Liver (tissue), 9 donors: Measurements from ENCODE around the gene FMN2. TPM values are rescaled to one million over a fixed set of nuclear protein-coding genes. Genes with fewer than 3 reads are reported as not detected.

ENCODE experiments used
- DNase-seq: peaks from one replicate; pipeline ENCODE4 v3.0.0-alpha.2; 2017; ENCODE audit warnings: low spot score
- H3K27ac ChIP-seq, 2 donors: one replicate each; pipeline ENCODE4 v1.7.0; 2013; ENCODE audit warnings: inconsistent platforms in 2 of 2, low read length in 2 of 2, control low read depth in 1 of 2, low read depth in 1 of 2, mild to moderate bottlenecking in 1 of 2
- H3K27me3 ChIP-seq, 4 donors: one replicate each; pipeline versions ENCODE4 v1.6.1 to v1.7.0; 2013; ENCODE audit warnings: low read length in 3 of 4, inconsistent platforms in 1 of 4, mild to moderate bottlenecking in 1 of 4, moderate library complexity in 1 of 4; ENCODE audit not compliant: control insufficient read depth in 4 of 4, insufficient read depth in 4 of 4
- H3K36me3 ChIP-seq, 4 donors: one replicate each; pipeline versions ENCODE4 v1.6.1 to v1.7.0; 2013; ENCODE audit warnings: low read length in 3 of 4, mild to moderate bottlenecking in 3 of 4, low read depth in 1 of 4, moderate library complexity in 1 of 4; ENCODE audit not compliant: control insufficient read depth in 4 of 4, insufficient read depth in 3 of 4
- H3K4me1 ChIP-seq, 4 donors: one replicate each; pipeline versions ENCODE4 v1.6.1 to v1.7.0; 2013; ENCODE audit warnings: low read length in 3 of 4, mild to moderate bottlenecking in 3 of 4, moderate library complexity in 1 of 4; ENCODE audit not compliant: control insufficient read depth in 4 of 4, insufficient read depth in 4 of 4
- H3K4me3 ChIP-seq, 3 donors: one replicate each; pipeline versions ENCODE4 v1.6.1 to v1.7.0; 2013; ENCODE audit warnings: low read length in 3 of 3, control low read depth in 1 of 3, low read depth in 1 of 3, mild to moderate bottlenecking in 1 of 3
- H3K9ac ChIP-seq, 2 donors: one replicate each; pipeline ENCODE4 v1.7.0; 2013; ENCODE audit warnings: low read length in 2 of 2, mild to moderate bottlenecking in 2 of 2, moderate library complexity in 2 of 2, control low read depth in 1 of 2, low read depth in 1 of 2
- H3K9me3 ChIP-seq, 4 donors: one replicate each; pipeline versions ENCODE4 v1.6.1 to v1.7.0; 2013; ENCODE audit warnings: low read length in 3 of 4; ENCODE audit not compliant: control insufficient read depth in 4 of 4
- ATF3 ChIP-seq: IDR thresholded peaks from 2 replicates; pipeline ENCODE4 v1.6.1; 2016; ENCODE audit warnings: antibody characterized with exemption
- CTCF ChIP-seq: fragments of 150-350 bp; IDR thresholded peaks from 2 replicates; pipeline ENCODE4 v1.5.1; 2017; ENCODE audit warnings: improper control_type of control experiment, low read depth, low read length; ENCODE audit not compliant: missing input control
- EGR1 ChIP-seq, 2 donors: IDR thresholded peaks; 2 replicates each; pipeline ENCODE4 v1.6.1; 2016 to 2018; ENCODE audit warnings: antibody characterized with exemption in 2 of 2, low read depth in 2 of 2
- FOXA1 ChIP-seq: IDR thresholded peaks from 2 replicates; pipeline ENCODE4 v1.6.1; 2016; ENCODE audit warnings: antibody characterized with exemption
- GABPA ChIP-seq, 2 donors: IDR thresholded peaks in 1 of 2; conservative IDR thresholded peaks in 1 of 2; 2 replicates each; pipeline ENCODE4 v1.6.1; 2016; ENCODE audit warnings: antibody characterized with exemption in 2 of 2, mild to moderate bottlenecking in 1 of 2, moderate library complexity in 1 of 2
- HNF4G ChIP-seq: IDR thresholded peaks from 2 replicates; pipeline ENCODE4 v1.6.1; 2016; ENCODE audit warnings: antibody characterized with exemption
- JUND ChIP-seq, 2 donors: IDR thresholded peaks; 2 replicates each; pipeline ENCODE4 v1.6.1; 2016; ENCODE audit warnings: antibody characterized with exemption in 2 of 2
- MAX ChIP-seq: IDR thresholded peaks from 2 replicates; pipeline ENCODE4 v1.6.1; 2016; ENCODE audit warnings: antibody characterized with exemption
- NR2F2 ChIP-seq: IDR thresholded peaks from 2 replicates; pipeline ENCODE4 v1.6.1; 2016; ENCODE audit warnings: antibody characterized with exemption
- RAD21 ChIP-seq, 2 donors: IDR thresholded peaks; 2 replicates each; pipeline ENCODE4 v1.6.1; 2016; ENCODE audit warnings: antibody characterized with exemption in 2 of 2, mild to moderate bottlenecking in 2 of 2
- RXRA ChIP-seq, 2 donors: IDR thresholded peaks; 2 replicates each; pipeline ENCODE4 v1.6.1; 2017 to 2018; ENCODE audit warnings: antibody characterized with exemption in 2 of 2, mild to moderate bottlenecking in 1 of 2
- SP1 ChIP-seq: IDR thresholded peaks from 2 replicates; pipeline ENCODE4 v1.6.1; 2018; ENCODE audit warnings: antibody characterized with exemption, mild to moderate bottlenecking
- TAF1 ChIP-seq: conservative IDR thresholded peaks from 2 replicates; pipeline ENCODE4 v1.6.1; 2016; ENCODE audit warnings: antibody characterized with exemption, mild to moderate bottlenecking
- YY1 ChIP-seq: IDR thresholded peaks from 2 replicates; pipeline ENCODE4 v1.6.1; 2016; ENCODE audit warnings: antibody characterized with exemption, mild to moderate bottlenecking
- ZBTB33 ChIP-seq: IDR thresholded peaks from 2 replicates; pipeline ENCODE4 v1.6.1; 2016; ENCODE audit warnings: antibody characterized with exemption
- WGBS: extraction: QIAGEN DNeasy Blood & Tissue Kit; methylation state at CpG from one replicate; pipeline ENCODE4 v1.1.7; 2013; 5-methylcytosine and 5-hydroxymethylcytosine counted together
- polyA plus RNA-seq, 2 donors: library from polyadenylated mRNA; stranded (reverse) in 1 of 2; unstranded in 1 of 2; fragments of 200-250 nt in 1 of 2; fragments of >200 nt in 1 of 2; fragmentation: Nextera tagmentation in 1 of 2; extraction: Ambion mirVana in 1 of 2; gene quantifications; one replicate each; pipeline versions ENCODE4 v1.2.1 to v1.2.3, GENCODE V29; 2013 to 2015
- total RNA-seq, 2 donors: library from RNA; depleted of rRNA; stranded (reverse); fragments of >200 nt; gene quantifications; one replicate each; pipeline ENCODE4 v1.2.3, GENCODE V29; 2014
- donor health status: healthy.
- donor health status: healthy.
- donor health status: healthy.
- donor health status: healthy.
- donor health status: healthy.

Gene FMN2
- total and polyA plus RNA-seq, 4 donors = 0.17 TPM; not detected in 3

GRCh38 chr1:240352769-240353168 is 261.1 kb downstream of the FMN2 start:
- Histone ChIP-seq H3K27ac (no peak overlapping the region), H3K36me3 (no peaks in the 10 kb centered on the region), H3K27me3 (no peaks in the 10 kb centered on the region), H3K9ac (no peak overlapping the region), H3K4me1 (no peaks in the 10 kb centered on the region), H3K4me3 (no peak overlapping the region), H3K9me3 (peaks cover 0 to 5% (median 1%) of the 10 kb centered on the region in 4 donors)
- no peak for TF ChIP-seq SP1
- no peak for TF ChIP-seq YY1
- no peak for TF ChIP-seq ATF3
- no peak for TF ChIP-seq NR2F2
- no peak for TF ChIP-seq ZBTB33
- TF ChIP-seq MAX = no peak
- no peak for TF ChIP-seq HNF4G
- TF ChIP-seq RXRA (IDR thresholded peaks at IDR 0.05) = no peak
- DNase-seq = no peak
- WGBS = 50% methylated on average over 5 of the region's 5 CpGs

- 82% methylated on average over 1 of the region's 1 CpG for WGBS
- Histone ChIP-seq H3K4me3 (no peak overlapping the region), H3K9ac (no peak overlapping the region), H3K9me3 (peaks cover 0 to 3% (median 0%) of the 10 kb centered on the region in 4 donors), H3K27me3 (no peaks in the 10 kb centered on the region), H3K4me1 (no peaks in the 10 kb centered on the region), H3K27ac (no peak overlapping the region), H3K36me3 (no peaks in the 10 kb centered on the region)
- DNase-seq = no peak
- TF ChIP-seq YY1 (no peak), HNF4G (no peak), ZBTB33 (no peak), TAF1 (no peak), RAD21 (IDR thresholded peaks at IDR 0.05) (no peak), JUND (IDR thresholded peaks at IDR 0.05) (no peak), CTCF (no peak), GABPA (IDR thresholded peaks at IDR 0.05 in 1 of 2, conservative IDR thresholded peaks at IDR 0.05 in 1 of 2) (no peak), FOXA1 (no peak), MAX (no peak), NR2F2 (no peak), EGR1 (IDR thresholded peaks at IDR 0.05; ENCODE audit: low read depth in 2 of 2) (no peak)
Observed at GRCh38 chr1:240356568-240356967, 264.9 kb downstream of the FMN2 start.
